CD14-positive monocyte (primary cell): ENCODE results near the gene HLTF. TPM values are rescaled to one million over a fixed set of nuclear protein-coding genes. Genes with fewer than 3 reads are reported as not detected.
A peak's percentile ranks its signal among the peaks of the same experiment; 100 is the strongest.
"Not testable (repeated sequence)": the region's sequence is repeated elsewhere in the genome, so short reads cannot be mapped to it uniquely, and the experiment has no call there.

Experiments used
- DNase-seq, 3 donors: peaks; one replicate each; pipeline ENCODE4 v3.0.0-alpha.2; 2011 to 2022
- H2AFZ ChIP-seq: 2 replicates; pipeline ENCODE4 v1.6.0; 2012; ENCODE audit warnings: mild to moderate bottlenecking, low read depth, low read length, inconsistent platforms; ENCODE audit not compliant: insufficient read depth, poor library complexity, severe bottlenecking
- H3K27ac ChIP-seq, 2 donors: 1 replicate in 1 of 2; 2 replicates in 1 of 2; pipeline ENCODE4 v1.5.1; 2012 to 2013; ENCODE audit warnings: low read length in 2 of 2, control low read depth in 1 of 2, inconsistent platforms in 1 of 2, low read depth in 1 of 2, mild to moderate bottlenecking in 1 of 2
- H3K27me3 ChIP-seq, 2 donors: one replicate each; pipeline versions ENCODE4 v1.6.0 to v1.6.1; 2011 to 2013; ENCODE audit warnings: low read length in 2 of 2; ENCODE audit not compliant: control insufficient read depth in 2 of 2, insufficient read depth in 2 of 2
- H3K36me3 ChIP-seq, 2 donors: replicated peaks in 1 of 2; 1 replicate in 1 of 2; 2 replicates in 1 of 2; pipeline versions ENCODE4 v1.5.1 to v1.6.1; 2012 to 2013; ENCODE audit warnings: low read length in 2 of 2, control low read depth in 1 of 2, inconsistent platforms in 1 of 2, mild to moderate bottlenecking in 1 of 2; ENCODE audit not compliant: insufficient read depth in 2 of 2, control insufficient read depth in 1 of 2
- H3K4me1 ChIP-seq, 2 donors: 1 replicate in 1 of 2; 2 replicates in 1 of 2; pipeline versions ENCODE4 v1.5.1 to v1.6.1; 2012 to 2013; ENCODE audit warnings: low read length in 2 of 2, control low read depth in 1 of 2, inconsistent platforms in 1 of 2, mild to moderate bottlenecking in 1 of 2, moderate library complexity in 1 of 2; ENCODE audit not compliant: insufficient read depth in 2 of 2, control insufficient read depth in 1 of 2
- H3K4me2 ChIP-seq: replicated peaks from 2 replicates; pipeline ENCODE3; 2012; ENCODE audit warnings: low read length, moderate library complexity, mild to moderate bottlenecking; ENCODE audit not compliant: poor library complexity, severe bottlenecking; ENCODE audit errors: extremely low read depth
- H3K4me3 ChIP-seq, 3 experiments: fragments of 200-600 bp in 1 of 3; sonication (generic) in 1 of 3; replicated peaks in 1 of 3; 1 replicate in 2 of 3; 2 replicates in 1 of 3; pipeline ENCODE4 v1.5.1; 2011 to 2013; ENCODE audit warnings: low read length in 3 of 3, mild to moderate bottlenecking in 3 of 3, control low read depth in 2 of 3, low read depth in 2 of 3, inconsistent platforms in 1 of 3, moderate library complexity in 1 of 3
- H3K79me2 ChIP-seq: 2 replicates; pipeline ENCODE4 v1.6.0; 2012; ENCODE audit warnings: mild to moderate bottlenecking, control low read depth, inconsistent platforms, low read length, moderate library complexity; ENCODE audit not compliant: insufficient read depth
- H3K9ac ChIP-seq: 2 replicates; pipeline ENCODE4 v1.6.0; 2017; ENCODE audit warnings: low read length, mild to moderate bottlenecking; ENCODE audit not compliant: insufficient read depth, poor library complexity, severe bottlenecking
- H3K9me3 ChIP-seq, 2 donors: replicated peaks in 1 of 2; 1 replicate in 1 of 2; 2 replicates in 1 of 2; pipeline versions ENCODE4 v1.5.1 to v1.6.1; 2012 to 2013; ENCODE audit warnings: low read length in 2 of 2, control low read depth in 1 of 2; ENCODE audit not compliant: control insufficient read depth in 1 of 2, insufficient read depth in 1 of 2
- H4K20me1 ChIP-seq: 2 replicates; pipeline ENCODE4 v1.6.0; 2012; ENCODE audit warnings: mild to moderate bottlenecking, low read length, control low read depth, moderate library complexity; ENCODE audit not compliant: insufficient read depth
- H3K27ac Mint-ChIP-seq, 7 donors: one replicate each; pipeline ENCODE4 v1.8.0; 2020; ENCODE audit warnings: mild to moderate bottlenecking in 7 of 7, mixed read lengths in 7 of 7, moderate library complexity in 6 of 7, inconsistent platforms in 2 of 7
- H3K27me3 Mint-ChIP-seq, 3 donors: one replicate each; pipeline ENCODE4 v1.8.0; 2021 to 2022; ENCODE audit warnings: low read depth in 3 of 3, mild to moderate bottlenecking in 3 of 3, mixed read lengths in 3 of 3, moderate library complexity in 3 of 3, inconsistent platforms in 1 of 3
- H3K36me3 Mint-ChIP-seq, 2 donors: one replicate each; pipeline ENCODE4 v1.8.0; 2020; ENCODE audit warnings: mixed read lengths in 2 of 2, inconsistent platforms in 1 of 2, mild to moderate bottlenecking in 1 of 2
- H3K4me1 Mint-ChIP-seq: one replicate; pipeline ENCODE4 v1.8.0; 2020; ENCODE audit warnings: mild to moderate bottlenecking, mixed read lengths
- H3K4me3 Mint-ChIP-seq, 2 donors: one replicate each; pipeline ENCODE4 v1.8.0; 2020; ENCODE audit warnings: mild to moderate bottlenecking in 2 of 2, mixed read lengths in 2 of 2, moderate library complexity in 1 of 2
- H3K9me3 Mint-ChIP-seq, 7 donors: one replicate each; pipeline ENCODE4 v1.8.0; 2020 to 2022; ENCODE audit warnings: mixed read lengths in 7 of 7, mild to moderate bottlenecking in 6 of 7, moderate library complexity in 6 of 7, inconsistent platforms in 2 of 7
- WGBS: methylation state at CpG from one replicate; pipeline ENCODE4 v1.1.5; 2013; ENCODE audit warnings: missing lambda C conversion rate; ENCODE audit not compliant: insufficient coverage; 5-methylcytosine and 5-hydroxymethylcytosine counted together
- intact Hi-C, 2 donors: fragments of 100-400 bp; cut with micrococcal nuclease; formaldehyde crosslinking; loops; one replicate each; pipeline versions ENCODE4 v1.15.0 to v1.15.1; 2023
- polyA plus RNA-seq, 3 donors: library from polyadenylated mRNA; depleted of rRNA in 1 of 3; unstranded in 2 of 3; stranded (reverse) in 1 of 3; fragments of 300-500 nt in 2 of 3; fragments of >200 nt in 1 of 3; fragmentation: Illumina TruSeq in 2 of 3; gene quantifications; 1 replicate in 2 of 3; 2 replicates in 1 of 3; pipeline ENCODE4 v1.2.3, GENCODE V29; 2012 to 2021
- TF ChIP-seq, protein P1 (sequence below): fragments of 200-600 bp; IDR thresholded peaks from one replicate; pipeline ENCODE4 v1.8.0; 2022; ENCODE audit warnings: antibody characterized with exemption, mild to moderate bottlenecking

Gene HLTF
- polyA plus RNA-seq, 3 donors: 2.0 to 4.6 (median 2.7) TPM

DNA sequence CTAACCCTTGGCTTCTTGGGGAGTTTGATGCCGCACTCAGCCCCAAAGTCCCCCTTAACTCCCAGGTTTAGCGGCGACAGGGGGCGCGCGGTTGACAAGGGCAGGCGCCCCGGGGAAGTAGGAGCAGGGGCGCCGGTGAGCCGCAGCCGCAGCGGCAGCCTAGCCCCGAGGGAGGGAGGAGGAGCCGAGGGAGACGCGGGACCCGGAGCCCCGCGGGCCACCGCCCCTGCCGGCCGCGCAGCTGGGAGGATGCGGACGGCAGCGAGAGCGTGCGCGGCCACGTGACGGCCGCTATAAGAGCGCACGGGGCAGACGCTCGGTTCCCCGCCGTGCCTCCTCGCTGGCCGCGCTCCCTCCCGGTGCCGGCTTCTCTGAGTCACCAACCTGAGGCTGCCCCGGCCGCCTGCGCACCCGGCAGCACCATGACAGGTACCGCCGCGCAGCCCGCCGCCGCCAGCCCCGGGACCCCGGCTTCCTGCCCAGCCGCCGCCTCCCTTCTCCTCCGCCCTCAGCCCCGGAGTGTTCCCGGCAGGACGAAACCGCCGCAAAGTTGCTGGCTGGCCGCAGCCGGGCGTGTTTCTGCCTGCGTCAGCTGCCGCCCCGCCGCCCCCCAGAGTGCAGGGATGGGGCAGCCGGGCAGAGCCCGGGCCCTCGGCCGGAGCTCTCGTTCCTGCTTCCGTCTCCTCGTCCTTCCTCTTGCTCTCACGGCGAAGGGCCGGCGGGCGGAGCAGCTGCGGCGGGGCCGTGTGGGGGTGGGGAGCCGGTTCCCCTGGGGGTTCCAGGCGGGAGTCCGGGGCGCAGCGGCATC, 94.9 kb downstream of the HLTF start, which contains the start of gene GYG1:
TSS of gene GYG1 (plus strand) at position 322 of the 808 bp plus-strand sequence. CDS start at position 423, 101 bp downstream.
- no peaks in the 10 kb centered on the region for H3K27me3 Mint-ChIP-seq
- peak within 1 kb of the TSS; percentile 80 to 86 for H3K4me3 Mint-ChIP-seq
- TF ChIP-seq, protein P1, sequence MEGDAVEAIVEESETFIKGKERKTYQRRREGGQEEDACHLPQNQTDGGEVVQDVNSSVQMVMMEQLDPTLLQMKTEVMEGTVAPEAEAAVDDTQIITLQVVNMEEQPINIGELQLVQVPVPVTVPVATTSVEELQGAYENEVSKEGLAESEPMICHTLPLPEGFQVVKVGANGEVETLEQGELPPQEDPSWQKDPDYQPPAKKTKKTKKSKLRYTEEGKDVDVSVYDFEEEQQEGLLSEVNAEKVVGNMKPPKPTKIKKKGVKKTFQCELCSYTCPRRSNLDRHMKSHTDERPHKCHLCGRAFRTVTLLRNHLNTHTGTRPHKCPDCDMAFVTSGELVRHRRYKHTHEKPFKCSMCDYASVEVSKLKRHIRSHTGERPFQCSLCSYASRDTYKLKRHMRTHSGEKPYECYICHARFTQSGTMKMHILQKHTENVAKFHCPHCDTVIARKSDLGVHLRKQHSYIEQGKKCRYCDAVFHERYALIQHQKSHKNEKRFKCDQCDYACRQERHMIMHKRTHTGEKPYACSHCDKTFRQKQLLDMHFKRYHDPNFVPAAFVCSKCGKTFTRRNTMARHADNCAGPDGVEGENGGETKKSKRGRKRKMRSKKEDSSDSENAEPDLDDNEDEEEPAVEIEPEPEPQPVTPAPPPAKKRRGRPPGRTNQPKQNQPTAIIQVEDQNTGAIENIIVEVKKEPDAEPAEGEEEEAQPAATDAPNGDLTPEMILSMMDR: no peak

DNA sequence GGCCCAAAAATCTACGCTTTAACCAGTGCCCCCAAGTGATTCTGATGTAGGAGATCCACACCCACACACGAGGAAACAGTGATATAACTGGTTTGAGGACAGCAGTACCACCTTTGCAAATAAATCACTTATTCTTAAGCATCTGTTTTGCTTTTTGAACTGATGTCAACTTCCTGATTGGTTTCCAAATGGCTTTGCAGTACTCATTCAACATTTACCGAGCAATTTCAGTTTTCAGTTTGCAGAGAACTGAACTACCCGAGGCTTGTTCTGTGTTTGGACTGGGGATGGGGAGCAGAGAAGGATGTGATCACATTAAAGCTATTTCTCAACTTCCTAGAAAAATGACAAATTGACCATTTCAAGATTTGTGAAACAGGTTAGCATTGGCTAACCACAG, 96.1 kb downstream of the HLTF start:
- H3K4me2 ChIP-seq: peak overlapping the region; percentile 82
- H3K27me3 ChIP-seq: no peaks in the 10 kb centered on the region
- H3K79me2 ChIP-seq: peaks cover 37% of the 10 kb centered on the region
- DNase-seq: peak; percentile 50 to 66 (median 50)
- intact Hi-C loops: loop anchor here in 1 of 2 donors (10.0 kb wide), 1 partner anchor 135 kb away; the partner anchor contains the start of gene HPS3
- H3K9ac ChIP-seq: no peak overlapping the region
- H3K4me1 Mint-ChIP-seq: peaks cover 42% of the 10 kb centered on the region
- peak overlapping the region; percentile 69 to 92 for H3K27ac ChIP-seq
- H3K36me3 ChIP-seq: peaks cover 11 to 17% of the 10 kb centered on the region in 2 donors
- no peaks in the 10 kb centered on the region for H3K27me3 Mint-ChIP-seq
- peaks cover 35 to 43% of the 10 kb centered on the region in 2 donors for H3K4me1 ChIP-seq
- peak overlapping the region; percentile 36 for H2AFZ ChIP-seq
- peak overlapping the region; percentile 79 to 80 for H3K4me3 Mint-ChIP-seq
- TF ChIP-seq, protein P1: no peak
- H3K27ac Mint-ChIP-seq: peak overlapping the region; percentile 77 to 90 (median 86)
- peak overlapping the region in 1 of 3 experiments; percentile 85 for H3K4me3 ChIP-seq
- WGBS: 14% methylated on average over 1 of the region's 4 CpGs
- H4K20me1 ChIP-seq: peaks cover 23% of the 10 kb centered on the region
- H3K9me3 Mint-ChIP-seq: no peaks in the 10 kb centered on the region
- H3K9me3 ChIP-seq: no peaks in the 10 kb centered on the region
- peaks cover 18% of the 10 kb centered on the region in 2 donors for H3K36me3 Mint-ChIP-seq

More for the DNA sequence above, 94.9 kb downstream of the HLTF start, which contains the start of gene GYG1:
- peaks cover 40% of the 10 kb centered on the region for H3K79me2 ChIP-seq
- peaks cover 42% of the 10 kb centered on the region for H3K4me1 Mint-ChIP-seq
- peaks cover 29 to 30% of the 10 kb centered on the region in 2 donors for H3K36me3 Mint-ChIP-seq
- H3K27me3 ChIP-seq: no peaks in the 10 kb centered on the region
- H3K4me1 ChIP-seq: peaks cover 35 to 43% of the 10 kb centered on the region in 2 donors
- H3K4me3 ChIP-seq: peak within 1 kb of the TSS; percentile 42 to 86 (median 85)
- DNase-seq: peak; percentile 76 to 81 (median 77)
- H3K9me3 ChIP-seq: no peaks in the 10 kb centered on the region
- H3K9me3 Mint-ChIP-seq: no peaks in the 10 kb centered on the region
- H4K20me1 ChIP-seq: peaks cover 32% of the 10 kb centered on the region
- peaks cover 23 to 28% of the 10 kb centered on the region in 2 donors for H3K36me3 ChIP-seq
- peak within 1 kb of the TSS; percentile 94 for H3K9ac ChIP-seq
- WGBS: under 1% methylated on average over 85 of the region's 91 CpGs
- intact Hi-C loops: loop anchor here in 1 of 2 donors (10.0 kb wide), 1 partner anchor 133 kb away; the partner anchor contains the start of gene HPS3
- H2AFZ ChIP-seq: peak within 1 kb of the TSS; percentile 86
- H3K27ac ChIP-seq: peak within 1 kb of the TSS; percentile 69 to 92
- peak within 1 kb of the TSS; percentile 81 to 90 (median 88) for H3K27ac Mint-ChIP-seq
- peak within 1 kb of the TSS; percentile 82 for H3K4me2 ChIP-seq

DNA sequence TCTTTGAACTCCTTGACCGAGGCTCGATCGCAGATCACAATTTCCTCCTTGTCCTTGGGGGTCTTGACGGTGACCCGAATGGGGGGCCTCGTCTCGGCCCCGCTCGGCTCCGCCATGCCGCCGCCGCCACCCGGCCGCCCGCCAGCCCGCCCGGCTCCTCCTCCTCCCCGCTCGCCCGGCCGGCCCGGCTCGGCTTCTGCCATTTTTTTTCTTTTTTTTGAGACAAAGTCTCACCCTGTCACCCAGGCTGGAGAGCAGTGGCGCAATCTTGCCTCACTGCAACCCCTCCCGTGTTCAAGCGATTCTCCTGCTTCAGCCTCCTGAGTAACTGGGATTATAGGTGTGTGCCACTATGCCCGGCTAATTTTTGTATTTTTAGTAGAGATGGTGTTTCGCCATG, 98.8 kb downstream of the HLTF start:
- H3K27me3 ChIP-seq, H3K9me3 Mint-ChIP-seq, H3K36me3 Mint-ChIP-seq, H2AFZ ChIP-seq, H3K27ac Mint-ChIP-seq, H3K4me2 ChIP-seq, DNase-seq, H3K27me3 Mint-ChIP-seq, intact Hi-C loops, H3K9me3 ChIP-seq, H3K4me3 Mint-ChIP-seq, H4K20me1 ChIP-seq, H3K27ac ChIP-seq, H3K4me3 ChIP-seq, H3K36me3 ChIP-seq, H3K9ac ChIP-seq: not testable (repeated sequence)
- H3K4me1 Mint-ChIP-seq: peaks cover 29% of the 10 kb centered on the region
- peaks cover 27 to 32% of the 10 kb centered on the region in 2 donors for H3K4me1 ChIP-seq
- peaks cover 11% of the 10 kb centered on the region for H3K79me2 ChIP-seq
- 97% methylated on average over 5 of the region's 29 CpGs for WGBS
